C4-2B (cell line): ENCODE data around the gene MIPEP.

ENCODE experiments used
- CTCF ChIP-seq: fragments of 450-650 bp; conservative IDR thresholded peaks from 2 replicates; pipeline ENCODE4 v1.5.1; 2017; ENCODE audit warnings: mild to moderate bottlenecking
- ZFX ChIP-seq: fragments of 450-650 bp; IDR thresholded peaks from 2 replicates; pipeline ENCODE4 v1.6.1; 2017

GRCh38 chr13:23790577-23791170, 98.5 kb downstream of the MIPEP start:
- no peak for TF ChIP-seq CTCF
- TF ChIP-seq ZFX: no peak; the same call in 1 of the 2 replicates
